ENCODE results near the gene SLC5A10.

- TF ChIP-seq CTCF (IDR thresholded peaks at IDR 0.05), result no peak
- TF ChIP-seq POLR2A (IDR thresholded peaks at IDR 0.05), result no peak
These were observed 22.6 kb downstream of the SLC5A10 start for GRCh38 chr17:18974407-18975149.
